A549 (cell line): ENCODE measurements around the gene SLC17A7. TPM values are rescaled to one million over a fixed set of nuclear protein-coding genes. Genes with fewer than 3 reads are reported as not detected.

Experiments used
- ATAC-seq, 2 experiments: fragments of 200-7000 bp in 1 of 2; fragments of >200 bp in 1 of 2; cut with Nextera tagmentation in 1 of 2; cut with Tn5 transposase in 1 of 2; 3 replicates each; pipeline versions ENCODE4 v1.8.0 to v1.9.1; 2018 to 2020; ENCODE audit warnings: mild to moderate bottlenecking in 1 of 2, moderate library complexity in 1 of 2
- CTCF ChIA-PET: fragments of 300-600 bp; sonication (Branson Sonifier 250); formaldehyde crosslinking; extraction: SDS; loops from one replicate; lab custom pipeline; 2021; ENCODE audit warnings: antibody characterized with exemption, inconsistent platforms; lab: Yijun Ruan, JAX
- POLR2A ChIA-PET: fragments of 350-600 bp; formaldehyde crosslinking; extraction: SDS; loops from one replicate; lab custom pipeline; 2021; ENCODE audit warnings: antibody characterized with exemption, inconsistent platforms; lab: Yijun Ruan, JAX
- DNase-seq, 2 experiments: peaks; one replicate each; pipeline versions ENCODE4 v3.0.0 to v3.0.0-alpha.2; 2011 to 2016; ENCODE audit warnings: low read depth in 1 of 2, low spot score in 1 of 2
- FAIRE-seq: peaks from 2 replicates; lab custom pipeline; 2011; peaks lifted over from hg19 to GRCh38; lab: Jason Lieb, UNC
- H3K27ac ChIP-seq, 2 experiments: fragments of >200 bp; sonication (Bioruptor Twin); formaldehyde crosslinking; 3 replicates each; pipeline ENCODE4 v1.5.1; 2016 to 2017
- H3K4me1 ChIP-seq: fragments of >200 bp; sonication (Bioruptor Twin); formaldehyde crosslinking; 3 replicates; pipeline ENCODE4 v1.6.1; 2016
- H3K4me2 ChIP-seq: fragments of >200 bp; sonication (Bioruptor Twin); formaldehyde crosslinking; 3 replicates; pipeline ENCODE4 v1.6.1; 2016
- H3K4me3 ChIP-seq: fragments of >200 bp; sonication (Bioruptor Twin); formaldehyde crosslinking; 3 replicates; pipeline ENCODE4 v1.5.1; 2016
- H3K9me3 ChIP-seq: fragments of >200 bp; sonication (Bioruptor Twin); formaldehyde crosslinking; 3 replicates; pipeline ENCODE4 v1.6.1; 2016
- ATOH8 ChIP-seq: fragments of 250-450 bp; sonication (Bioruptor Pico); IDR thresholded peaks from 2 replicates; pipeline ENCODE4 v1.5.0; 2020; ENCODE audit warnings: low read depth, mild to moderate bottlenecking, moderate library complexity
- BCL3 ChIP-seq: fragments of >200 bp; sonication (Bioruptor Twin); formaldehyde crosslinking; IDR thresholded peaks from 3 replicates; pipeline ENCODE4 v1.6.1; 2016
- CBX8 ChIP-seq: fragments of 200-600 bp; sonication (generic); IDR thresholded peaks from 2 replicates; pipeline ENCODE4 v1.6.1; 2016
- CHD2 ChIP-seq: fragments of 150-350 bp; IDR thresholded peaks from 2 replicates; pipeline ENCODE4 v1.6.1; 2014; ENCODE audit warnings: low read length; ENCODE audit not compliant: partially characterized antibody
- CTCF ChIP-seq: fragments of >200 bp; sonication (Bioruptor Twin); formaldehyde crosslinking; IDR thresholded peaks from 3 replicates; pipeline ENCODE4 v1.5.1; 2016
- E2F6 ChIP-seq: IDR thresholded peaks from 2 replicates; pipeline ENCODE4 v1.6.1; 2012; ENCODE audit warnings: low read depth, borderline replicate concordance
- EP300 ChIP-seq, 2 experiments: fragments of >200 bp; sonication (Bioruptor Twin); formaldehyde crosslinking; IDR thresholded peaks; 2 replicates in 1 of 2; 3 replicates in 1 of 2; pipeline ENCODE4 v1.6.1; 2016 to 2017
- ESRRA ChIP-seq: fragments of 150-350 bp; IDR thresholded peaks from 2 replicates; pipeline ENCODE4 v1.6.1; 2014; ENCODE audit warnings: mild to moderate bottlenecking, low read length, borderline replicate concordance
- FOSB ChIP-seq: fragments of 250-450 bp; sonication (Bioruptor Pico); IDR thresholded peaks from 2 replicates; pipeline ENCODE4 v1.5.0; 2020; ENCODE audit warnings: mild to moderate bottlenecking, moderate library complexity
- HOXB13 ChIP-seq: fragments of 250-450 bp; sonication (Bioruptor Pico); IDR thresholded peaks from 2 replicates; pipeline ENCODE4 v1.5.0; 2020; ENCODE audit warnings: low read depth, mild to moderate bottlenecking, moderate library complexity
- JUNB ChIP-seq: fragments of >200 bp; sonication (Bioruptor Twin); formaldehyde crosslinking; IDR thresholded peaks from 2 replicates; pipeline ENCODE4 v1.6.1; 2016
- KDM1A ChIP-seq: fragments of 200-600 bp; sonication (generic); IDR thresholded peaks from 2 replicates; pipeline ENCODE4 v1.6.1; 2016; ENCODE audit warnings: low read depth, mild to moderate bottlenecking
- KDM5A ChIP-seq: fragments of 200-600 bp; sonication (generic); IDR thresholded peaks from 2 replicates; pipeline ENCODE4 v1.6.1; 2016; ENCODE audit warnings: antibody characterized with exemption, mild to moderate bottlenecking
- MAFK ChIP-seq: fragments of 450-650 bp; IDR thresholded peaks from 2 replicates; pipeline ENCODE4 v1.6.1; 2014; ENCODE audit not compliant: partially characterized antibody
- MAX ChIP-seq: IDR thresholded peaks from 2 replicates; pipeline ENCODE4 v1.6.1; 2012
- NFE2L2 ChIP-seq: fragments of 150-350 bp; conservative IDR thresholded peaks from 2 replicates; pipeline ENCODE4 v1.6.1; 2014; ENCODE audit warnings: low read length
- NPAS2 ChIP-seq: fragments of 250-450 bp; sonication (Bioruptor Pico); IDR thresholded peaks from 2 replicates; pipeline ENCODE4 v1.8.0; 2022; ENCODE audit warnings: mild to moderate bottlenecking, moderate library complexity, borderline replicate concordance
- PBX3 ChIP-seq: IDR thresholded peaks from 2 replicates; pipeline ENCODE4 v1.6.1; 2012
- POLR2A ChIP-seq: IDR thresholded peaks from 2 replicates; pipeline ENCODE4 v1.6.1; 2012; ENCODE audit warnings: mild to moderate bottlenecking, low read length
- RNF2 ChIP-seq: fragments of 200-600 bp; sonication (generic); IDR thresholded peaks from 2 replicates; pipeline ENCODE4 v1.6.1; 2016; ENCODE audit warnings: low read depth, mild to moderate bottlenecking, antibody characterized with exemption, moderate library complexity, borderline replicate concordance
- TFCP2L1 ChIP-seq: fragments of 250-450 bp; sonication (Bioruptor Pico); IDR thresholded peaks from 2 replicates; pipeline ENCODE4 v1.5.0; 2021; ENCODE audit warnings: mild to moderate bottlenecking
- TP53 ChIP-seq: fragments of 250-450 bp; sonication (Bioruptor Pico); IDR thresholded peaks from 2 replicates; pipeline ENCODE4 v1.5.0; 2021; ENCODE audit warnings: mild to moderate bottlenecking, moderate library complexity
- USF2 ChIP-seq: fragments of 450-650 bp; IDR thresholded peaks from 2 replicates; pipeline ENCODE4 v1.6.1; 2014; ENCODE audit warnings: antibody characterized with exemption
- ZNF302 ChIP-seq: fragments of 250-450 bp; sonication (Bioruptor Pico); IDR thresholded peaks from 2 replicates; pipeline ENCODE4 v1.9.0; 2021; ENCODE audit warnings: inconsistent platforms, mild to moderate bottlenecking, moderate library complexity
- ZSCAN20 ChIP-seq: fragments of 250-450 bp; sonication (Bioruptor Pico); IDR thresholded peaks from 2 replicates; pipeline ENCODE4 v1.8.0; 2022; ENCODE audit warnings: mild to moderate bottlenecking, moderate library complexity
- WGBS: methylation state at CpG from one replicate; pipeline ENCODE4 v1.1.6; 2017; ENCODE audit errors: missing lambda C conversion rate; 5-methylcytosine and 5-hydroxymethylcytosine counted together
- polyA plus RNA-seq, 4 experiments: library from polyadenylated mRNA; depleted of rRNA in 3 of 4; stranded (reverse); fragments of >200 nt; fragmentation: RNase III in 1 of 4; extraction: RNeasy Plus Mini Kit Qiagen cat#74134 plus additional on column Dnase treatment in 1 of 4; gene quantifications; 2 replicates in 3 of 4; 3 replicates in 1 of 4; pipeline ENCODE4 v1.2.3, GENCODE V29; 2011 to 2017

SLC17A7 gene
- polyA plus RNA-seq, 2 of the 4 experiments (the other 2 are of a cell fraction), result 0.39 to 0.48 TPM

- 0 out of 3 replicates have a peak, but pooled peaks cover 3% of the 10 kb centered on the region for H3K4me1 ChIP-seq
- TF ChIP-seq NPAS2 (CRISPR knock-in tag) (no peak), POLR2A (peak; percentile 59), MAX (peak; percentile 86; the same call in 1 of the 2 replicates), ZNF302 (CRISPR knock-in tag) (no peak), E2F6 (peak; percentile 96), ESRRA (no peak)
- H3K4me2 ChIP-seq, result peak within 1 kb of the TSS; percentile 44
- CTCF ChIA-PET, result interaction anchor here (0.6 to 10.9 kb wide), 4 partner anchors 10 to 86 kb away, joined by 3 to 244 read pairs (median 88); partner anchors contain the start of genes ALDH16A1, PIH1D1 and SLC17A7
- no peak within 1 kb of the TSS for H3K4me3 ChIP-seq
- H3K9me3 ChIP-seq, result peaks cover 12% of the 10 kb centered on the region; the same call in 2 of the 3 replicates
- ATAC-seq, result no peak
- FAIRE-seq, result no peak
- peak within 1 kb of the TSS in 1 of 2 experiments; percentile 59; a peak in 2 of 6 replicates for H3K27ac ChIP-seq
- WGBS, result 58% methylated on average over 39 of the region's 40 CpGs
- DNase-seq, result peak; percentile 53 to 91
- POLR2A ChIA-PET, result interaction anchor here (0.8 to 1.3 kb wide), 3 partner anchors 10 to 34 kb away, joined by 3 to 5 read pairs (median 5); no protein-coding TSS in a partner anchor
Observed at GRCh38 chr19:49387936-49388372, 53.4 kb downstream of the SLC17A7 start, which contains the start of gene KASH5. Gene KASH5 (plus strand): TSS chr19:49388249. CDS start chr19:49390884, 2,635 bp downstream.

- 57% methylated on average over 1 of the region's 1 CpG for WGBS
- Histone ChIP-seq H3K27ac (no peak overlapping the region), H3K4me2 (no peak overlapping the region), H3K4me3 (no peak overlapping the region), H3K4me1 (no peaks in the 10 kb centered on the region), H3K9me3 (peaks cover 29% of the 10 kb centered on the region)
- FAIRE-seq (no peak), DNase-seq (no peak), ATAC-seq (no peak)
- CTCF ChIA-PET, result interaction anchor here (0.6 to 12.9 kb wide), 10 partner anchors 7 to 710 kb away, joined by 3 to 108 read pairs (median 3); partner anchors contain the start of gene KASH5
- TF ChIP-seq KDM1A (no peak), KDM5A (no peak), POLR2A (no peak), EP300 (IDR thresholded peaks at IDR 0.05) (no peak), MAFK (peak; percentile 91), ZSCAN20 (CRISPR knock-in tag) (no peak)
- POLR2A ChIA-PET, result interaction anchor here (0.5 kb wide), 1 partner anchor 61 kb away, joined by 3 read pairs; no protein-coding TSS in a partner anchor
Observed at GRCh38 chr19:49383599-49383998, 57.7 kb downstream of the SLC17A7 start.

- ChIA-PET CTCF (interaction anchor here (0.6 to 12.9 kb wide), 4 partner anchors 8 to 129 kb away, joined by 3 to 108 read pairs (median 8); partner anchors contain the start of gene KASH5), POLR2A (no interaction called here)
- DNase-seq, result no peak
- H3K27ac ChIP-seq, result no peak overlapping the region
- H3K4me3 ChIP-seq, result no peak overlapping the region
- 53% methylated on average over 5 of the region's 5 CpGs for WGBS
- ATAC-seq, result no peak
- H3K4me2 ChIP-seq, result no peak overlapping the region
- peaks cover 29% of the 10 kb centered on the region for H3K9me3 ChIP-seq
- TF ChIP-seq USF2 (no peak), ATOH8 (no peak), MAX (no peak), FOSB (CRISPR knock-in tag) (no peak), TFCP2L1 (CRISPR knock-in tag) (no peak), RNF2 (no peak), HOXB13 (CRISPR knock-in tag) (no peak), TP53 (CRISPR knock-in tag) (no peak), BCL3 (no peak), ESRRA (no peak), NFE2L2 (no peak), CTCF (no peak), JUNB (no peak), PBX3 (no peak), CBX8 (no peak), CHD2 (no peak)
- no peak for FAIRE-seq
- no peaks in the 10 kb centered on the region for H3K4me1 ChIP-seq
Observed at GRCh38 chr19:49382639-49383038, 58.7 kb downstream of the SLC17A7 start.
